HFFc6 (cell line): Measurements from ENCODE around the gene CHFR. TPM values are rescaled to one million over a fixed set of nuclear protein-coding genes. Genes with fewer than 3 reads are reported as not detected.
A peak's percentile ranks its signal among the peaks of the same experiment; 100 is the strongest.

ENCODE experiments used
- DNase-seq: peaks from one replicate; pipeline ENCODE4 v3.0.0-alpha.2; 2018
- H3K27ac Mint-ChIP-seq: 2 replicates; pipeline ENCODE4 v1.8.0; 2020; ENCODE audit warnings: mild to moderate bottlenecking, mixed read lengths
- H3K27me3 Mint-ChIP-seq: 2 replicates; pipeline ENCODE4 v1.8.0; 2021; ENCODE audit warnings: mild to moderate bottlenecking, moderate library complexity, mixed read lengths; ENCODE audit not compliant: insufficient read depth
- H3K36me3 Mint-ChIP-seq: 2 replicates; pipeline ENCODE4 v1.8.0; 2021; ENCODE audit warnings: low read depth, mixed read lengths
- H3K4me1 Mint-ChIP-seq: 2 replicates; pipeline ENCODE4 v1.8.0; 2020; ENCODE audit warnings: low read depth, mixed read lengths
- H3K4me3 Mint-ChIP-seq: 2 replicates; pipeline ENCODE4 v1.8.0; 2020; ENCODE audit warnings: mild to moderate bottlenecking, moderate library complexity, mixed read lengths
- H3K9me3 Mint-ChIP-seq: 2 replicates; pipeline ENCODE4 v1.8.0; 2020; ENCODE audit warnings: mild to moderate bottlenecking, mixed read lengths
- total RNA-seq, 6 experiments: library from RNA; stranded (reverse); fragmentation: NEBNext Ultra II Directional; extraction: Animal tissue kit (Norgen Biotek cat#: 25700); gene quantifications; 2 replicates in 1 of 6; 3 replicates in 5 of 6; pipeline ENCODE4 v1.2.3, GENCODE V29; 2021
- TF ChIP-seq, protein P1 (sequence below): fragments of 200-600 bp; sonication (generic); IDR thresholded peaks from 2 replicates; pipeline ENCODE4 v1.5.0; 2021; ENCODE audit warnings: antibody characterized with exemption, mild to moderate bottlenecking

The CHFR gene
- total RNA-seq, 6 experiments from 2014 or later: 23.1 to 30.0 (median 26.2) TPM

DNA sequence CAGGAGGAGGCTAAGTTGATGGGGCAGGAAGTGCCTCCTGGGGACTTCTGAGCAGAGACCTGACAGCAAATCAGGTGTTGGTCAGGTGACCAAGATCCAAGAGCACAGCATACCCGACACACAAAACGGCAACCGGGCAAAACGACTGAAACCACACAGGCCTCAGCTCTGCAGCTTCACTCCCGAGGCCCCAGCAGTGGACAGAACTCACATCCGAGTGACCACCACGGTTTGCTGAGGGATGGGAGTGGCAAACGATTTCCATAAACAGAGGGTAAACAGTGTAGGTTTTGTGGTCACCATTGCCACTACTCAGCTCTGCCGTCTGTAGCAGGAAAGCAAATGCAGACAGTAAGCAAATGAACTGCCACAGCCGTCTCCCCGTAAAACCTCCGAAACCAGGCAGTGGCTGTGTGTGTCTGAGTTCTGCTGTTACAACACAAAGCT is 14.4 kb downstream of the CHFR start:
- Mint-ChIP-seq H3K4me1 (no peaks in the 10 kb centered on the region), H3K27me3 (peaks cover 3% of the 10 kb centered on the region; the same call in 1 of the 2 replicates), H3K4me3 (no peak overlapping the region), H3K9me3 (0 out of 2 replicates have a peak, but pooled peaks cover under 1% of the 10 kb centered on the region), H3K27ac (no peak overlapping the region), H3K36me3 (peaks cover 45% of the 10 kb centered on the region)
- no peak for DNase-seq
- TF ChIP-seq, protein P1, sequence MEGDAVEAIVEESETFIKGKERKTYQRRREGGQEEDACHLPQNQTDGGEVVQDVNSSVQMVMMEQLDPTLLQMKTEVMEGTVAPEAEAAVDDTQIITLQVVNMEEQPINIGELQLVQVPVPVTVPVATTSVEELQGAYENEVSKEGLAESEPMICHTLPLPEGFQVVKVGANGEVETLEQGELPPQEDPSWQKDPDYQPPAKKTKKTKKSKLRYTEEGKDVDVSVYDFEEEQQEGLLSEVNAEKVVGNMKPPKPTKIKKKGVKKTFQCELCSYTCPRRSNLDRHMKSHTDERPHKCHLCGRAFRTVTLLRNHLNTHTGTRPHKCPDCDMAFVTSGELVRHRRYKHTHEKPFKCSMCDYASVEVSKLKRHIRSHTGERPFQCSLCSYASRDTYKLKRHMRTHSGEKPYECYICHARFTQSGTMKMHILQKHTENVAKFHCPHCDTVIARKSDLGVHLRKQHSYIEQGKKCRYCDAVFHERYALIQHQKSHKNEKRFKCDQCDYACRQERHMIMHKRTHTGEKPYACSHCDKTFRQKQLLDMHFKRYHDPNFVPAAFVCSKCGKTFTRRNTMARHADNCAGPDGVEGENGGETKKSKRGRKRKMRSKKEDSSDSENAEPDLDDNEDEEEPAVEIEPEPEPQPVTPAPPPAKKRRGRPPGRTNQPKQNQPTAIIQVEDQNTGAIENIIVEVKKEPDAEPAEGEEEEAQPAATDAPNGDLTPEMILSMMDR: no peak

DNA sequence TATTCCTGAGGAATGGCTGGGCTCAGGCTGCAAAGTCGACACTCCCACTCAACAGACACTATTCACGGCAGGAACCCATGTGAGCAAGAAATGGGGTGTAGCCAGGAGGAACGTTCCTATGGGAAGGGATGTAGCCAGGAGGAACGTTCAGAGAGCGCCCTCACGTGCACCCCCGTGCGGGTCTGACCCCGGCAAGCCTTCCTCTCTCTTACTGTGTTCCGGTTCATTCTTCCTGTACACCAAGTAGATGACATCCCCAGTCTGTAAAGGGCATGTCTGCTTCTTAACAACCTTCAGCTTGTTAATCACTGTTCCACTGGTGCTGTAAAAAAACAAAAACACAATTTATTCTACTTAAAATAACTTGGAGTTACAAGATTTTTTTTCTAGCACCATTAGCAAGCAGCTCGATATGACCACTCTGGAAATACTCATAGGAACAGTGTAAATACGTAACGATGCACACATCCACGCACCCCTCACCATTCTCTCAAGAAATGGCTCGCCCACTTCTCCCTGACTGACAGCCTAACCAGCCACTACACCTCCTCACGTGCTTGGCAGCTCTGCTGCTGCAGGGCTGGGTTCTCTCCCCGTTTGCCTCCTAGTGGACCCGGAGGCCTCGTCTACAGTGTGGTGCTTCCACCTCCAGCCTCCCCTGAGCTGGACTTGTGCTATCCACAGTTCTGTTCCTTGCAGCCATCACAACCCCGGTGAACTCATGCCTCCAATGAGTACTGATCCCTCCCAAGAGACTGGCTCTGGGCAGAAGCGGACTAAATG is 15.1 kb downstream of the CHFR start:
- Mint-ChIP-seq H3K36me3 (peaks cover 49% of the 10 kb centered on the region), H3K4me1 (no peaks in the 10 kb centered on the region), H3K27me3 (peaks cover 3% of the 10 kb centered on the region; the same call in 1 of the 2 replicates), H3K27ac (no peak overlapping the region), H3K9me3 (0 out of 2 replicates have a peak, but pooled peaks cover 4% of the 10 kb centered on the region), H3K4me3 (no peak overlapping the region)
- TF ChIP-seq, protein P1: no peak
- no peak for DNase-seq

DNA sequence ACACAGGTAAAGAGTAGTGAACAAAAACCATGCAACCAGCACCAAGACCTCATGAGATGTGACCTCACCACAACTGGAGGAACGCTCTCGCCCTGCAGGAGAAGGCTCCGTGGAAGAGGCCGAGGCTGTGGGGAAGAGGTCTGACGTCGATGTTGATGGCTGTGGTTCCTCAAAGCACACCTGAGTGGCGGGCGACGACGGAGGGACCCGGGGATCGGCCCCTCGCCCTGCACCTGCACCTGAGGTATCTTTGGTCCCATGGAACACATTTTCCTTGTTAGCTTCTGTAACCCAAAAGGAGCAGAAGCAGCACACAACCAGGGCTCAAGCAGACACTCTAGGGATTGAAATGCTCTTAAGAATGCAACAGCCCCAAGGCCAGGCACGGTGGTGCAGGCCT is 17.9 kb downstream of the CHFR start:
- no peak overlapping the region for H3K27ac Mint-ChIP-seq
- peaks cover 17% of the 10 kb centered on the region for H3K9me3 Mint-ChIP-seq
- H3K36me3 Mint-ChIP-seq: peaks cover 52% of the 10 kb centered on the region
- no peak for DNase-seq
- H3K4me1 Mint-ChIP-seq: peaks cover 4% of the 10 kb centered on the region
- TF ChIP-seq, protein P1: no peak
- H3K4me3 Mint-ChIP-seq: no peak overlapping the region
- H3K27me3 Mint-ChIP-seq: peaks cover 5% of the 10 kb centered on the region

DNA sequence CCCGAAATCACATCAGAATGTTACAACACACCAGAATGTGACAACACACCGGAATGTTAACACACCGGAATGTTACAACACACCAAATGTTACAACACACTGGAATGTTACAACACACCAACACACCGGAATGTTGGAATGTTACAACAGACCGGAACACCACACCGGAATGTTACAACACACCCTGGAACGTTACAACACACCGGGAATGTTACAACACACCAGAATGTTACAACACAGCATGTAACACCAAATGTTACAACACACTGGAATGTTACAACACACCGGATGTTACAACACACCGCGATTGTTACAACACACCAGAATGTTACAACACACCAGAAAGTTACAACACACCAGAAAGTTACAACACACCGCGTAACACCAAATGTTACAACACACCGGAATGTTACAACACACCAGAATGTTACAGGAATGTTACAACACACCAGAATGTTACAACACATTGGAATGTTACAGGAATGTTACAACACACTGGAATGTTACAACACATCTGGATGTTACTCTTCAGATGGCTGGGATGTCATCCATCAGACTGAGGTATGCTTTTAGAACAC is 21.1 kb downstream of the CHFR start:
- Mint-ChIP-seq H3K27ac (peak overlapping the region; percentile 80), H3K27me3 (peaks cover 4% of the 10 kb centered on the region), H3K4me1 (peaks cover 4% of the 10 kb centered on the region), H3K4me3 (no peak overlapping the region), H3K9me3 (peaks cover 17% of the 10 kb centered on the region), H3K36me3 (peaks cover 42% of the 10 kb centered on the region)
- DNase-seq: peak; percentile 61
- TF ChIP-seq, protein P1: no peak

DNA sequence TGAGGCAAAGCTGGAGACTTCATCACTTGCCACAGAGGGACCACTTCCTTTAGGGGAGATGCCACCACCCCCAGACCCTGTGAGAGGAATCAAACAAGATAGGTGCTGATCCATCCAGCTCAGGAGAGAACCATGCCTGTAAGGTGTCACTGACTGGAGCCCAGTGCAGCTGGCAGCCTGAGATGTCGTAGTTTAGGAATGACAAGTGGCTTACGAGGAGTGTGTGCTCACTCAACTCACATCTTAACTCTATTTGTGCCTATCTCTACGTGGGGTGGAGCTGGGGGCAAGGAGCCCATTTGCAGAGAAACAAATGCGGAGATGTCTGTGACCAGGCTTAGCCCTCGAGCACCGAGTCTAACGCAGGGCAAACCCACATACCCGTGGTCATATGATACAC is 25.8 kb downstream of the CHFR start:
- peaks cover 28% of the 10 kb centered on the region for H3K36me3 Mint-ChIP-seq
- TF ChIP-seq, protein P1: no peak
- H3K4me1 Mint-ChIP-seq: peaks cover 4% of the 10 kb centered on the region
- H3K27me3 Mint-ChIP-seq: peaks cover 6% of the 10 kb centered on the region
- H3K27ac Mint-ChIP-seq: no peak overlapping the region
- peaks cover 7% of the 10 kb centered on the region for H3K9me3 Mint-ChIP-seq
- no peak for DNase-seq
- no peak overlapping the region for H3K4me3 Mint-ChIP-seq
